Smooth muscle cell (in vitro differentiated cells): ENCODE data around the gene PDE4B. TPM values are rescaled to one million over a fixed set of nuclear protein-coding genes. Genes with fewer than 3 reads are reported as not detected.

Experiments
- DNase-seq: peaks from one replicate; lab custom pipeline; 2025; ENCODE audit not compliant: unreplicated experiment; lab: John Stamatoyannopoulos, UW
- H2AFZ ChIP-seq: fragments of 200-600 bp; sonication (generic); 2 replicates; pipeline ENCODE4 v1.6.0; 2016; ENCODE audit warnings: antibody characterized with exemption, low read depth, mild to moderate bottlenecking
- H3F3A ChIP-seq: fragments of 200-600 bp; sonication (generic); 2 replicates; pipeline ENCODE4 v1.6.0; 2017; ENCODE audit warnings: antibody characterized with exemption, low read depth
- H3K27ac ChIP-seq: fragments of 200-600 bp; sonication (generic); 2 replicates; pipeline ENCODE4 v1.5.1; 2016; ENCODE audit warnings: low read depth, mild to moderate bottlenecking
- H3K27me3 ChIP-seq: fragments of 200-600 bp; sonication (generic); 2 replicates; pipeline ENCODE4 v1.6.1; 2016; ENCODE audit warnings: low read depth, mild to moderate bottlenecking
- H3K36me3 ChIP-seq: fragments of 200-600 bp; sonication (generic); 2 replicates; pipeline ENCODE4 v1.5.1; 2016; ENCODE audit warnings: low read depth
- H3K4me1 ChIP-seq: fragments of 200-600 bp; sonication (generic); 2 replicates; pipeline ENCODE4 v1.5.1; 2016; ENCODE audit warnings: low read depth
- H3K4me2 ChIP-seq: fragments of 200-600 bp; sonication (generic); 2 replicates; pipeline ENCODE4 v1.6.0; 2016; ENCODE audit warnings: mild to moderate bottlenecking
- H3K4me3 ChIP-seq: fragments of 200-600 bp; sonication (generic); 2 replicates; pipeline ENCODE4 v1.5.1; 2016; ENCODE audit warnings: mild to moderate bottlenecking
- H3K79me2 ChIP-seq: fragments of 200-600 bp; sonication (generic); 2 replicates; pipeline ENCODE4 v1.6.0; 2016; ENCODE audit warnings: low read depth, mild to moderate bottlenecking
- H3K9ac ChIP-seq: fragments of 200-600 bp; sonication (generic); 2 replicates; pipeline ENCODE4 v1.6.0; 2016; ENCODE audit warnings: low read depth
- H3K9me3 ChIP-seq: fragments of 200-600 bp; sonication (generic); replicated peaks from 2 replicates; pipeline ENCODE4 v1.5.1; 2016; ENCODE audit warnings: low read depth
- H4K20me1 ChIP-seq: fragments of 200-600 bp; sonication (generic); 2 replicates; pipeline ENCODE4 v1.6.0; 2016; ENCODE audit warnings: low read depth
- CTCF ChIP-seq: fragments of 200-600 bp; sonication (generic); IDR thresholded peaks from 2 replicates; pipeline ENCODE4 v1.5.1; 2017; ENCODE audit warnings: borderline replicate concordance, mild to moderate bottlenecking, antibody characterized with exemption; ENCODE audit not compliant: insufficient read depth, poor library complexity, severe bottlenecking
- WGBS: methylation state at CpG from one replicate; pipeline ENCODE4 v1.1.7; 2016; ENCODE audit warnings: low lambda C conversion rate; 5-methylcytosine and 5-hydroxymethylcytosine counted together
- polyA plus RNA-seq: library from polyadenylated mRNA; unstranded; fragments of >200 nt; fragmentation: Nextera tagmentation; extraction: Ambion mirVana; gene quantifications from 2 replicates; pipeline ENCODE4 v1.2.1, GENCODE V29; 2016
- total RNA-seq: library from RNA; depleted of rRNA; stranded (reverse); fragments of >200 nt; gene quantifications from 2 replicates; pipeline ENCODE4 v1.2.3, GENCODE V29; 2014

The PDE4B gene
- total and polyA plus RNA-seq, 2 experiments from 2014 or later, result 18.5 to 24.8 TPM

GRCh38 chr1:66285618-66286270 is 493.0 kb downstream of the PDE4B start:
- no peak overlapping the region for H3K4me2 ChIP-seq
- H3K9me3 ChIP-seq, result no peaks in the 10 kb centered on the region
- TF ChIP-seq CTCF, result no peak
- H2AFZ ChIP-seq, result no peak overlapping the region
- no peak for DNase-seq
- H3F3A ChIP-seq, result no peaks in the 10 kb centered on the region
- 80% methylated on average over 2 of the region's 2 CpGs for WGBS
- H3K79me2 ChIP-seq, result no peaks in the 10 kb centered on the region
- no peak overlapping the region for H3K9ac ChIP-seq
- no peak overlapping the region for H3K4me3 ChIP-seq
- H3K36me3 ChIP-seq, result no peaks in the 10 kb centered on the region
- H3K27me3 ChIP-seq, result no peaks in the 10 kb centered on the region
- no peak overlapping the region for H3K27ac ChIP-seq
- H3K4me1 ChIP-seq, result no peaks in the 10 kb centered on the region
- H4K20me1 ChIP-seq, result no peaks in the 10 kb centered on the region

GRCh38 chr1:66286307-66286706 is 493.6 kb downstream of the PDE4B start:
- Histone ChIP-seq H3K9ac (no peak overlapping the region), H3K9me3 (no peaks in the 10 kb centered on the region), H4K20me1 (no peaks in the 10 kb centered on the region), H3K4me3 (no peak overlapping the region), H3F3A (no peaks in the 10 kb centered on the region), H3K4me1 (no peaks in the 10 kb centered on the region), H3K27ac (no peak overlapping the region), H3K36me3 (no peaks in the 10 kb centered on the region), H2AFZ (no peak overlapping the region), H3K79me2 (no peaks in the 10 kb centered on the region), H3K4me2 (no peak overlapping the region), H3K27me3 (no peaks in the 10 kb centered on the region)
- TF ChIP-seq CTCF, result no peak
- no peak for DNase-seq

GRCh38 chr1:66288048-66288447 is 495.4 kb downstream of the PDE4B start:
- H3K9ac ChIP-seq, result no peak overlapping the region
- no peaks in the 10 kb centered on the region for H3K27me3 ChIP-seq
- H3K4me3 ChIP-seq, result no peak overlapping the region
- 76% methylated on average over 2 of the region's 2 CpGs for WGBS
- no peak overlapping the region for H3K27ac ChIP-seq
- no peak for DNase-seq
- H3K36me3 ChIP-seq, result no peaks in the 10 kb centered on the region
- no peak overlapping the region for H2AFZ ChIP-seq
- no peak for TF ChIP-seq CTCF
- H3K9me3 ChIP-seq, result no peaks in the 10 kb centered on the region
- no peaks in the 10 kb centered on the region for H3K79me2 ChIP-seq
- H4K20me1 ChIP-seq, result no peaks in the 10 kb centered on the region
- H3K4me1 ChIP-seq, result no peaks in the 10 kb centered on the region
- H3F3A ChIP-seq, result no peaks in the 10 kb centered on the region
- no peak overlapping the region for H3K4me2 ChIP-seq
